Smooth muscle cell (in vitro differentiated cells): Measurements from ENCODE around the gene JAG1. TPM values are rescaled to one million over a fixed set of nuclear protein-coding genes. Genes with fewer than 3 reads are reported as not detected.

Source experiments
- DNase-seq: peaks from one replicate; lab custom pipeline; 2025; ENCODE audit not compliant: unreplicated experiment; lab: John Stamatoyannopoulos, UW
- H2AFZ ChIP-seq: fragments of 200-600 bp; sonication (generic); 2 replicates; pipeline ENCODE4 v1.6.0; 2016; ENCODE audit warnings: antibody characterized with exemption, low read depth, mild to moderate bottlenecking
- H3F3A ChIP-seq: fragments of 200-600 bp; sonication (generic); 2 replicates; pipeline ENCODE4 v1.6.0; 2017; ENCODE audit warnings: antibody characterized with exemption, low read depth
- H3K27ac ChIP-seq: fragments of 200-600 bp; sonication (generic); 2 replicates; pipeline ENCODE4 v1.5.1; 2016; ENCODE audit warnings: low read depth, mild to moderate bottlenecking
- H3K27me3 ChIP-seq: fragments of 200-600 bp; sonication (generic); 2 replicates; pipeline ENCODE4 v1.6.1; 2016; ENCODE audit warnings: low read depth, mild to moderate bottlenecking
- H3K36me3 ChIP-seq: fragments of 200-600 bp; sonication (generic); 2 replicates; pipeline ENCODE4 v1.5.1; 2016; ENCODE audit warnings: low read depth
- H3K4me1 ChIP-seq: fragments of 200-600 bp; sonication (generic); 2 replicates; pipeline ENCODE4 v1.5.1; 2016; ENCODE audit warnings: low read depth
- H3K4me2 ChIP-seq: fragments of 200-600 bp; sonication (generic); 2 replicates; pipeline ENCODE4 v1.6.0; 2016; ENCODE audit warnings: mild to moderate bottlenecking
- H3K4me3 ChIP-seq: fragments of 200-600 bp; sonication (generic); 2 replicates; pipeline ENCODE4 v1.5.1; 2016; ENCODE audit warnings: mild to moderate bottlenecking
- H3K79me2 ChIP-seq: fragments of 200-600 bp; sonication (generic); 2 replicates; pipeline ENCODE4 v1.6.0; 2016; ENCODE audit warnings: low read depth, mild to moderate bottlenecking
- H3K9ac ChIP-seq: fragments of 200-600 bp; sonication (generic); 2 replicates; pipeline ENCODE4 v1.6.0; 2016; ENCODE audit warnings: low read depth
- H3K9me3 ChIP-seq: fragments of 200-600 bp; sonication (generic); replicated peaks from 2 replicates; pipeline ENCODE4 v1.5.1; 2016; ENCODE audit warnings: low read depth
- H4K20me1 ChIP-seq: fragments of 200-600 bp; sonication (generic); 2 replicates; pipeline ENCODE4 v1.6.0; 2016; ENCODE audit warnings: low read depth
- CTCF ChIP-seq: fragments of 200-600 bp; sonication (generic); IDR thresholded peaks from 2 replicates; pipeline ENCODE4 v1.5.1; 2017; ENCODE audit warnings: borderline replicate concordance, mild to moderate bottlenecking, antibody characterized with exemption; ENCODE audit not compliant: insufficient read depth, poor library complexity, severe bottlenecking
- WGBS: methylation state at CpG from one replicate; pipeline ENCODE4 v1.1.7; 2016; ENCODE audit warnings: low lambda C conversion rate; 5-methylcytosine and 5-hydroxymethylcytosine counted together
- polyA plus RNA-seq: library from polyadenylated mRNA; unstranded; fragments of >200 nt; fragmentation: Nextera tagmentation; extraction: Ambion mirVana; gene quantifications from 2 replicates; pipeline ENCODE4 v1.2.1, GENCODE V29; 2016
- total RNA-seq: library from RNA; depleted of rRNA; stranded (reverse); fragments of >200 nt; gene quantifications from 2 replicates; pipeline ENCODE4 v1.2.3, GENCODE V29; 2014

Gene JAG1
- total and polyA plus RNA-seq, 2 experiments from 2014 or later: 45.0 to 126 TPM

- peaks cover 49% of the 10 kb centered on the region for H3F3A ChIP-seq
- no peaks in the 10 kb centered on the region for H3K27me3 ChIP-seq
- peak overlapping the region; percentile 52 for H3K4me2 ChIP-seq
- no peaks in the 10 kb centered on the region for H3K9me3 ChIP-seq
- H3K9ac ChIP-seq: no peak overlapping the region
- peaks cover 29% of the 10 kb centered on the region for H3K4me1 ChIP-seq
- no peak for DNase-seq
- H3K36me3 ChIP-seq: peaks cover 6% of the 10 kb centered on the region
- H2AFZ ChIP-seq: no peak overlapping the region
- H3K4me3 ChIP-seq: no peak overlapping the region
- H4K20me1 ChIP-seq: peaks cover 9% of the 10 kb centered on the region
- WGBS: 82% methylated on average over 7 of the region's 7 CpGs
- TF ChIP-seq CTCF: no peak
- peaks cover 6% of the 10 kb centered on the region for H3K79me2 ChIP-seq
- peak overlapping the region; percentile 72 for H3K27ac ChIP-seq
These were observed 30.3 kb downstream of the JAG1 start for GRCh38 chr20:10643560-10643873.

- no peak for TF ChIP-seq CTCF
- peak overlapping the region; percentile 52 for H3K4me2 ChIP-seq
- H3K79me2 ChIP-seq: peaks cover 7% of the 10 kb centered on the region
- peaks cover 14% of the 10 kb centered on the region for H4K20me1 ChIP-seq
- H3K27ac ChIP-seq: peak overlapping the region; percentile 72
- peaks cover 49% of the 10 kb centered on the region for H3F3A ChIP-seq
- no peaks in the 10 kb centered on the region for H3K27me3 ChIP-seq
- peaks cover 6% of the 10 kb centered on the region for H3K36me3 ChIP-seq
- H2AFZ ChIP-seq: no peak overlapping the region
- peaks cover 34% of the 10 kb centered on the region for H3K4me1 ChIP-seq
- no peak overlapping the region for H3K9ac ChIP-seq
- no peaks in the 10 kb centered on the region for H3K9me3 ChIP-seq
- no peak overlapping the region for H3K4me3 ChIP-seq
- DNase-seq: no peak
- WGBS: 20% methylated on average over 4 of the region's 4 CpGs
These were observed 30.8 kb downstream of the JAG1 start for GRCh38 chr20:10642856-10643559.

- no peak overlapping the region for H3K4me3 ChIP-seq
- no peak overlapping the region for H2AFZ ChIP-seq
- H3K27me3 ChIP-seq: no peaks in the 10 kb centered on the region
- WGBS: 92% methylated on average over 7 of the region's 7 CpGs
- H3K9me3 ChIP-seq: no peaks in the 10 kb centered on the region
- peaks cover 6% of the 10 kb centered on the region for H3K36me3 ChIP-seq
- peaks cover 45% of the 10 kb centered on the region for H3K4me1 ChIP-seq
- no peak overlapping the region for H3K9ac ChIP-seq
- peak overlapping the region; percentile 72 for H3K27ac ChIP-seq
- peaks cover 55% of the 10 kb centered on the region for H3F3A ChIP-seq
- DNase-seq: no peak
- TF ChIP-seq CTCF: no peak
- peaks cover 10% of the 10 kb centered on the region for H3K79me2 ChIP-seq
- no peak overlapping the region for H3K4me2 ChIP-seq
- H4K20me1 ChIP-seq: peaks cover 24% of the 10 kb centered on the region
These were observed 31.9 kb downstream of the JAG1 start for GRCh38 chr20:10641893-10642292.

GRCh38 chr20:10641467-10641866 is 32.3 kb downstream of the JAG1 start:
- no peak for DNase-seq
- H3K4me3 ChIP-seq: no peak overlapping the region
- 97% methylated on average over 12 of the region's 12 CpGs for WGBS
- peaks cover 10% of the 10 kb centered on the region for H3K79me2 ChIP-seq
- H3K27ac ChIP-seq: no peak overlapping the region
- H2AFZ ChIP-seq: no peak overlapping the region
- no peaks in the 10 kb centered on the region for H3K27me3 ChIP-seq
- no peak overlapping the region for H3K4me2 ChIP-seq
- peaks cover 57% of the 10 kb centered on the region for H3F3A ChIP-seq
- peaks cover 49% of the 10 kb centered on the region for H3K4me1 ChIP-seq
- peaks cover 24% of the 10 kb centered on the region for H4K20me1 ChIP-seq
- TF ChIP-seq CTCF: no peak
- H3K9ac ChIP-seq: no peak overlapping the region
- H3K9me3 ChIP-seq: no peaks in the 10 kb centered on the region
- peaks cover 6% of the 10 kb centered on the region for H3K36me3 ChIP-seq
